MV-4-11 (cell line): ENCODE results near the gene NEDD4L.

ENCODE experiments used
- DNase-seq: peaks from one replicate; lab custom pipeline; 2025; lab: John Stamatoyannopoulos, UW

The NEDD4L gene

DNA sequence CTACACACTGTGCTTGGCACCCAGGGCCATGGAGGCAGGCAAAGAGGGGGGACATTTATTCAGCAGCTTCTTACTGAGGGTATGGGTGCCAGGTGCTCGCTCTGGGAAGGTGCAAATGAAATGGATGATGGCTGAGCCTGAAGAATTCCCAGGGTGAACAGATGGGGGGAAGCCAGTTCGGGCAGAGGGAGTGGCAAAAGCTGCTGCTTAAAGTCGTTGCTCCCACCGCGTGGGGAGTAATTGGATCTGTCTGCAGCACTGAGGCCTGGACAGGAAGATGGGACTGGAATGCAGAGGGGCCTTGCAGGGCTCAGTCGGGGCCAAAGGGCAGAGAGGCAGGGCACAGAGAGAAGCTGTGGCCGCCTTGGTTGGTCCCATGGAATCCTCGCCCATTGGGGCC, 51.2 kb downstream of the NEDD4L start:
- no peak for DNase-seq

DNA sequence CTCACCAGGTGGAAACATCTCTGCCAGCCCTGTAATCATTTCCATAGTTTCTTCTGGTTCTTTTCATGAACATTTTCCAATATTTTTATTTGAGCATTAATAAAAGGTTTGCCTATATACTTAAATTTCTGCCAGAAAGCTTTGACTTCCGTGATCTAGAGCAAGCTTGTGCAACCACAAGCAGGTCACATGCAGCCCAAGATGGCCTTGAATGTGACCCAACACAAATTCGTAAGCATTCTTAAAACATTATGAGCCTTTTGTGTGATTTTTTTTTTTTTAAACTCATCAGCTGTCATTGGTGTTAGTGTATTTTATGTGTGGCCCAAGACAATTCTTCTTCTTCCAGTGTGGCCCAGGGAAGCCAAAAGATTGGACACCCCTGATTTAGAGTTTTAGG, 51.6 kb downstream of the NEDD4L start:
- DNase-seq, result no peak

DNA sequence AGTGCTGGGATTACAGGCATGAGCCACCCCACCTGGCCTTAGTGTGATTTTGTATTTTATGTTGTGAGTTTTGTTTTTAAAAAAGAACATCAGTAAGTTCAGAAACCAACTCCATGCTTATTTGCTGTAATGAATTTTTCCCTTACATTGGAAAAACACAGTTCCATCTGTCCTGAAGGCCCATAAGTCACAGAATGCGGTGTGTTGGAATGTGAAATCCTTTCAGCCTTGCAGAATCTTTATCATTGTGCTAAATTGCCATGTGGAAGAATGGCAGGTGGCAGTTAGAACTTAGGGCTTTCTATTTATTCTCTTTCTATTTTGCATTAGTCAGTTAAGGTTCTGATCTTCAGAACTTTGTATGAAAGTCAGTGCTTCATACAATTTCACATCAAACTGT, 52.6 kb downstream of the NEDD4L start:
- DNase-seq, result no peak

DNA sequence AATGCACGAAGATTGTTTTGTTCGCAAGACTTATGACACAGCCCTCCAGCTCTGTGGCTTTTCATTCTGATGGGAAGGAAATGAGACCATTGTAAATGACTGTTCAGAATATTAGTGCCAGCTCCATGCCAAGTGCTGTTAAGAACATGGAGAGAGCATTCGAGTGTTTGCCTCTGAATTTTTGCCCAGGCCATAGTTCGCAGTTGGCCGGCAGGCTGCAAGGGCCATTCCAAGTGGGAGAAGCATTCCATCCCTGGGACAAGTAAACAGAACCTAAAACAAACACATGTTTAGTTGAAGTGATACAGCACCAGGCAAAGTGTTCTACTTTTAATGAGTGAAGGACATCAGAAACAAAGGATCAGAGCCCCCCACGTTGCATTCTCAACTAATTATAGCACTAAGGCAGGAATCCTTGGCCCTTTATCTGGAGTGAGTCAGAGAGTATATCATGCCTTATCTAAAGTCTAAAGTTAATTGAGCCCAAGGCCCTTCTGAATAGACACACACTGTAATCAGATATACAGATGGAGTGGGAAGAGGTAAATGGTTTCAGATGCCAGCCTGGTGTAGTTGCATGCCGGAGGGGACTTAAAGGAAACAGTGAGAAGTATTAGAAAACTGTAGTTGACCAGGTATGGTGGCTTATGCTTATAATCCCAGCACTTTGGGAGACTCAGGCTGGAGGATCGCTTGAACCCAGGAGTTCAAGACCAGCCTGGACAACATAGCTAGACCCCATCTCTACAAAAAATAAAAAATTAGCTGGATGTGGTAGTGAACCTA, 53.3 kb downstream of the NEDD4L start:
- no peak for DNase-seq

DNA sequence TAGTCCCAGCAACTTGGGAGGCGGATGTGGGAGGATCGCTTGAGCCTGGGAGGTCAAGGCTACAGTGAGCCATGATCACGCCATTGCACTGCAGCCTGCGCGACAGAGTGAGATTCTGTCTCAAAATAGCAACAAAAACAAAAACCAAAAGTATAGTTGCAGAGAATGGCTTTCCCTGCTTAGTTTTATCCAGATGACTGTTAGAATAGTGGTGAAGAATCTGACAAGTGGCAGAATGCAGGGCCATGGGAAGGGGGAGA, 53.8 kb downstream of the NEDD4L start:
- no peak for DNase-seq

DNA sequence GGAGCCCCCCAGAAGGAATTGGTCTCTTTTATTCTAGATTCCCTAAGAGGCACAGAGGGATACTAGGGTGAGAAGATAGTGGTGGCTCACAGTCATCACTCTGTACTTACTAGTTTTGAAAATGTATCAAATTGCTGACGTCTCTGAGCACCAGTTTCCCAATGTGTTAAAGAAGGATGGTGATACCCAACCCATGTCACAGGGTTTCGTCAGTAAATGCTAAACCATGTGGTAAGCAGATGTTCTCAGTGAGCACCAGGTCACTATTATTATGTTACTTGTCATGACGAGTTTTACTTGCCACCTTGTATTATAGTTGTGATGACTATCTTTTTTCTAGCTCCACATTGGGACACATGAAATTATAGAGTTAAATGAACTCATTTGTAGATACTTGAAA, 54.7 kb downstream of the NEDD4L start:
- no peak for DNase-seq

DNA sequence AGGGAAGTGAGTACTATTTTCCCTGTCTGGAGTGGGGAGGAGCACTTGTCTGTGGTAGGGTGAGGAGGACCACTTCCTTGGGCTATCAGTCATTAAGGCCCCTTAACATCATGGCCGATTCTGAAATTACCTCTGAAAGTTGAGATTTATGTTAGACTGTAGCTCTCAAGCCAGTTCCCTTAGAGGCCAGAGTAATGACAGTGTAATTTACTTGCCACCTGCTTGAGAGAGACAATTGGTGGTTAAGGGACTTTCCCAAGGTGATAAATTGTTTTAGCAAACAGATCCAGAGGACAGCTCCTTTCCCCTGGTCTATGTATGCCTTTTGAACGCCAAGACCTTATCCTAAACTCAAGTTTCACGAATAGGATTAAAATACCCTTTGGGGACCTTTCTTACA, 56.1 kb downstream of the NEDD4L start:
- DNase-seq, result no peak

DNA sequence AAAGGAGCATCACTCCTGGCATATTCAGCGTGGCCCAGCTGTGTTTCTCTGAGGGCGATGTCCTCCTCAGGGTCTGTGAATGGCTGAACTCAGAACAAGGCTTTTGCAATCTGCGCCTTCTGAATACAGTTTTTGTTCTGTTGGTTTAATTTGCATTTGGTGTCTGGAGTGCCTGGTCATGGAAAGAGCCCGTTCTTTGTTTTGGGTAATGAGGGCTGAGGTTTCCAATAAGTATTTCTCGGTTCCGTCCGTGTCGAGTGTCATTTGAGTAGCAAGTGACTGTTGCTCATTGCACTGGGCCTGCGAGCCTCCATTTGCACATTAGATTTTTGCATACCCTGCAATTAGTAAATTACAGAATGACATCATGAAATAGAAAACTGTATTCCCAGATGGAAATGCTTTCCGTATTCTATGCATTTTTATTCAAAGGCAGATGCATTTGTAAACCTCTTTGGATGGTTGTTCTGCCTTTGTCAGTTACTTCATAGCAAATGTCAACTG, 57.3 kb downstream of the NEDD4L start:
- no peak for DNase-seq

DNA sequence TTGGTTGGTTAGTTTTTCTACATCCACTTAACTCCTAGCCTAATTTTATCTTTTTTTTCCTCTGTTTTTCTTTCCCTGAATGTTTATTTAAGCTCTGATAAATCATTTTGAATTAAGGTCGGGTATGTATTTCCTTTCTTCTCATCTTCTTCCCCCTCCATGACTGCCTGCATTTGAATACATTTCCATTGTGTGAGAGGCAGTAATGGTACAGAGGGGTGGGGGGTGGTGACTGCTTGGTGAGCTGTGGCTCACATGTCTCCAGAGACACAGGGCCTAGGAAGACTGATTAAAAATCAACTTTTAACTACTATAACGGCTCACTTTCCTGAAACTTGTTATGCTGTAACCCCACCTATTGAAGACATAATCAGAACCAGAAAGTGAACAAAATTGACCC, 58.0 kb downstream of the NEDD4L start:
- no peak for DNase-seq

DNA sequence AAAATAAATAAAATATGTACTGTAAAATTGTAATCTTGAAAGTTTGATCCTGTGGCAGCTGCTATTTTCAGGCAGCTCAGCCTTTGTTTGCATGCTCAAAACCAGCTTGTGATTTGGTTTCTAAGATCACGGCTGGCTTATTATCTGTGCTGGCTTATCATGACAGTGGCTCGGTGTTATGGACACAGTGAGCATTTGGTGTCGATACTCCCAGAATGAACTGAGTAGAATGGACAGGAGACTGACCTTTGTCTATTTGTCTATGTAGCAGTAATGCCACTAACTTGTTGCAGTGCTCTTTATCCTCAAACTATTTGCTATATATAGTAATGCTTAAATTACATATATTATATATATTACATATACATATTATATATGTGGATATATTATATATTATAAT, 58.8 kb downstream of the NEDD4L start:
- DNase-seq, result no peak

DNA sequence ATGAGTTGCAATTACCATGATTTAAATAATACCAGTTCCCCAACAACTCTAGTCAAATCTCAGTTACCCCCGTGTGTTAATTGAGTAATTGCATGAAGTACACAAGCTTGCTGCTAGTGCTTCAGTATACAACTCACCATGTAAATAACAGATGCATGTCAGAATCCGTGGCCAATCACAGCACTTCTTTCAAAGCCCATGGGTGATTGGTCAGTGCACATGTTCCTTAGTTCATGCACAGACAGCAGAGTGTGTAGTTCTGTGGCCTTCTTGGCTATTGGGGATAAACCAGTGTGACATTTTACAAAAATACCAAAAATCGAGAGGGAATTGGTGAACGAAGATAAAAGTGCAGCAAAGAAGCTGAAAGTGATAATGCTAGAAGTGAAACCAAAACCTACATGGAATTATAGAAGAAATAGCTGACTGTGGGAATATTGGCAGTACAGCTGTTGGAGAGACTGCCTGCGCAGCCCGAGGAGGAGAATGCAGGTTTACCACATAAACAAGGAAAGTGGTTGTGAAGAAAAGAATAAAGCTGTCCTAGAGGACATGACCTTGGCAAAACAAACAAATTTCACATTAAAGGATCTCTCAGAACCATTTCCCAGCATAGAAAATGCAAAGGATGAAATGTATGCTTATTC, 59.4 kb downstream of the NEDD4L start:
- no peak for DNase-seq

DNA sequence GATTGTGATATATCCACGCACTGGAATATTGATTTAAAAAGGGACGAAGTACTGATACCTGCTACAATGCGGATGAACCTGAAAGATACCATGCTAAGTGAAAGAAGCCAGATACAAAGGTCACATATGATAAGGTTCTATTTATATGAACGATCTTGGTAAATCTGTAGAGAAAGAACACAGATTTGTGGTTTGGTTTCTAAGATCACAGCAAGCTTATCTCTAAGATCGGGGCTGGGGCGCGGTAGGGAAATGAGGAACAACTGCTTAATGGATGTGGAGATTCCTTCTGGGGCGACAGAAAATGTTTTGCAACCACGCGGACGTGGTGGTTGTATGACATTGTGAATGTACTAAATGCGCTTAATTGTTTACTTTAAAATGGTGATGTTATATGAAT, 60.1 kb downstream of the NEDD4L start:
- DNase-seq, result peak; percentile 55

DNA sequence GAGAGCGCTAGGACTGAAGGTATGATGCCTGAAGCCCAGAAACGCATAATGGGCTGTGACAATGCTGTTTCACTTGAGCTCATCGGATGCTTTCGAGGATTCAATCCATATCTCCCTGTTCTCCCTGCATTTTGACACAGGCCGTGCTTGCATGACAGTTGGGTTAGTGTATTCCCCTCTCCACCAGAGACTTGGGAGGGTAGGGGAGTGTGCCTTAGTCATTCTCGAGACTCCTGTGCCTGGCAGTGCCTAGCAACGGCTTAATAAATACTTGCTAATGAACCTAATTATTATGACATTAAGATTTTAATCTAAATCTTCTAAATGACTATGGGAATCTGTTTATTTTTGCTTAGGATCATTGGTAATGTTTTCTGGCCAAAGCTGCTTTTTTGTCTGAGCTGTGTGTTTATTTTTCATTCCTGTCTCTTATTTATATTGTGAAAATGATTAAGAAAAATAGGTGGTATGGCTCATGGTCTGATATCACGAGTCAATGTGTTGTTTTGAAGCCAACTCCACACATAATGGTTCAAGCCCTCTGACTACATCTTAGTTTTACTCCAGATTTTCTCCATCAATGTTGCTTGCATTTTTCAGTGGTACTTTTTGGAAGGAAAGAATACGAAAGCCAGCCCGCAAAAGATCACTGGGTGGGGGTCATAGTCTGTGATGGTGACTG, 61.3 kb downstream of the NEDD4L start:
- no peak for DNase-seq

DNA sequence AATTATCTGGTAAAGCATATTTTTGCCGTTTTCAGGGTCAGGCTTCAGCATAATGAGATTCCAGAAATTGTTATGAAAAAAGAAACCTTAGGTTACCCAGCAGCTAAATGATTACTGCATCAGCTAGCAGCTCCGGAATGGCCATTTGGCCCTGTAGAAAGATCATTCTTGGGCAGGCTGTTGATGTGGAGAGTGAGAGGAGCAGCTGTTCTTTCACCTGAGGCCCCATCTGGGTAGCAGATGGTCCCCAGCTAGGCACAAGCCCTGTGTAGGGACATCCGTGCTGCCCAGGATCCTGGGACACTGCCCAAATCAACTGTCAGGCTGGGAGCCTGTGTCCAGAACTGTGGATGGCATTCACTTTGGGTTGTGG, 61.8 kb downstream of the NEDD4L start:
- DNase-seq, result no peak

DNA sequence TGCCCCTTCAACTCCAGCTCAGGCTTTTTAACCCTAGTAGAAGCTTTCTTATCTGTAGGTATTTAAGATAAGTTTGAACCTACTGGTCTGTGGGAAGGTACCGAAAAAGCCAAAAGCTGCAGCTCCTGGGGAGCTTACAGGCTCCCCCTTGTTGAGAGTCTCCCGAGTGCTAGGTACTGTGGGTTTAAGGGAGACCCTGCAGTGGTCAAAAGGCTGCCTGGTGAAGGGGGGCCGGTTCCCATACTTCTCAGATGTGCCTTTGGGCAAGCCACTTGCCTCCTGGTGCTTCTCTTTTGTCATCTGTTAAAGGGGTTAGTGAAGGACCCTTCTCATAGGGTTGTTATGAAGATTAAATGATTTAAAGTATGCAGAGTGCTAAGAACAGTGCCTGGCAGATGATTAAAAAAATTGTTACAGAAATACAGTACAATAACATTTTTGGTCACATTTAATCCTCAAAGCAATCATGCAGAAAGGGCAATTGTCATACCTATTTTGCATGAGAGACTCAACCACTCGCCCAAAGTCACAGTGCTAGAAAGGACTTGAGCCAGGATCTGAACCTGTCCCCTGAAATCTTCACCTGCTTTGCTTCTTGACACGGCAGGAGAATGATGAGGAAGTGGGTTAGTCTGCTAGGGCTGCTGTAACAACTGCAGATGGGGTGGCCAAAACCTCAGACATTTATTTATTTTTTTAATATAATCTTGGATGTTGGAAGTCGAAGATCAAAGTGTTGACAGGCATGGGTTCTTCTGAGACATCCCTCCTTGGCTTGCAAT, 62.5 kb downstream of the NEDD4L start:
- DNase-seq, result no peak

DNA sequence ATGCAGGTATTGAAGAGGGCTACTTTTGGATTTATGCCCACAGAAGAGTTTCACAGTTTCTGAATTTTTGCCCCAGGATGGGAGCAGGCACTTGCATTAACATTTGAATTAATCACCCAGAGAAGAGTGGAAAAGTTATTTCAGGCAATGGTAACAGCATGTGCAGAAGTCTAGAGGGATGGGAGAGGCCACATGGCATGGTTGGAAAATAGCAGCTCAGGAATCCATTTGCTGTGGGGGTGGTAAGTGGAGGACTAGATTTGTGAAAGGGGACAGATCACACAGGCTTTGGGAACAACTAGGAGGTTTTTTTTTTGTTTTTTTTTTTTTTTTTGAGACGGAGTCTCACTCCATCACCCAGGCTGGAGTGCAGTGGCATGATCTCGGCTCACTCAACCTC, 65.2 kb downstream of the NEDD4L start:
- no peak for DNase-seq

DNA sequence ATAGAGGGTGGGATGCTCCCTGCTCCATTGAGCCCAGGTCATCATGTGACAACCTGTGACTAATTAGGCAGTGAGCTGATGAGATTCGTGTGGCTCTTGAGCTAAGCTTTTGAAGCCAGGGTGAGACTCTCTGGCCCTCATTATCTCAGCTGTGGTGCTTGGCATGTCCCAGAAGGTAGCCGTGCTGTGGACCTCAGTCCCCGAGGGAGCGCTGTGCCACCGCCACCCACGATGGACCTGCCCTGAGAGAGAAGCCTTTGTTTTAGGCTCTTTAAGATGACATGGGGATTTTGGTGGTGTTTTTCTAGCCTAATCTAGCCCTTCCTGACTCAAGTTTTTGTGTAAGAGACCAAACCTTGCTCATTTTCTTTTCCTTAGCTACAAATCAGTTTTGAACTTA, 66.4 kb downstream of the NEDD4L start:
- no peak for DNase-seq

DNA sequence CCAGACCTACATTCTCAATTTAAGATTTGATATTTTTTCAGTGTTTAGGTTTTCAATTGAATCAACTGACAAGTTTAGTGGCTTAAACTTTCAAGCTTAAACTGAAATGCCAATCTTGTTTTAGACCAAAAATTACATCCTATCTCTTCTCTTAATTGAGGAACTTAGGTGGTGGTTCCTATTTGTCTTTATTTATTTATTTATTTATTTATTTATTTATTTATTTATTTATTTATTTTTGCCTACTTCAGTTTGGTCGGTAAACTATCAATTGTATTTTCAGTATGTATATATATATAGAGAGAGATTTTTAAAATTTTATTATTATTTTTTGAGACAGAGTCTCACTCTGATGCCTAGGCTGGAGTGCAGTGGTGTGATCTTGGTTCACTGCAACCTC, 68.1 kb downstream of the NEDD4L start:
- no peak for DNase-seq

DNA sequence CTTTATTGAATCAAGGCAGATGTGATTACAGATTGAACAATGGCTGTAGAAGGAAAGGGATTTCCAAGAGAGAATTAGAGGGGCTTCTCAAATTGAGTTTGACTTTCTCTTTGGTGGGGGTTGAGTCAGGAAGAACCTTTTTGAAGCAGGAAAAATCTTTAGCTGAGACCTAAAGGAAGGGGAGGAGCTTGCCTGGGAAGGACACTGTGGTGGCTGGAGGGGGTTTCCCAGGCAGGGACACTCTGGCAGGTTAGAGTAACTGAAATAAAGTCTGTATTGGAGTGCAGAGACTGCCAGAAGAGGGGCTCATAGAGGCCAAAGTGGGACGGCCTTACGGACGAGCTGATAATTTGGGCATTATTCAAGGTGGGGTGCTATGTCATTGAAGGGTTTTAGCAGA, 69.3 kb downstream of the NEDD4L start:
- DNase-seq, result no peak

DNA sequence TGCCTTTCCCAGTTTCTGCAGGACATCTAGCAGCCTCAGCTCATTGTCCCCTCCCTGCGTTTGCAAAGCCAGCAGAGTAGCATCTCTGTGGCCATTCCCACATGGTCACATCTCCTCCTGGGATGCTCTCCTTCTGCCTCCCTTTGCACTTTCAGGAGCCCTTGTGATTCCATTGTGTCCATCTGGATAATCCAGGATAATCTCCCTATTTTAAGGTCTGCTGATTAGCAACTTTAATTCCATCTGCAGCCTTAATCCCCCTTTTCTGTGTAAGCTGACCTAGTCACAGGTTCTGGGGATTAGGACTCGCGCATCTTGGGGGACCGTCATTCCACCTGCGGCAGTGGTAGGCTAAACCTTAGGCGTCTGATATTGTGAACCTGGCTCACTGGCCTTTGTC, 70.7 kb downstream of the NEDD4L start:
- DNase-seq, result no peak

DNA sequence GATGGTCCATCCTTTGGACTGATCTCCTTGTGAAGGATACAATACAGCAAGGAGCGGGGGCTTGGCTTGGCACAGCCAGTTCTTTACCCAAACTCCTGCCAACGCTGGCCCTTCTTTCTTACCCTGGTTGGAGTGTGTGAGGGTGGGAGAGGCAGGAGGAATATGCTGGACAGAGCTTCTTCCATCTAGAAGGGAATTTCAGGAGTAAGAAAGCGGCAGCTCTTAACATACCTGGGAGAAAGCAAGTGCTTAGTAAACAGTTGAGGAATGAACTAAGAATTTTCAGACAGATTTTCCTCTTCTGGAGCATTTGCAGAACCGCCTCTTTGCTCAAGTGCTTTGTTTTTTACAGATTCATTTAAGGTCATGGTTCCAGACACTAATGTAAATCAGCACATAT, 72.8 kb downstream of the NEDD4L start:
- DNase-seq, result no peak

DNA sequence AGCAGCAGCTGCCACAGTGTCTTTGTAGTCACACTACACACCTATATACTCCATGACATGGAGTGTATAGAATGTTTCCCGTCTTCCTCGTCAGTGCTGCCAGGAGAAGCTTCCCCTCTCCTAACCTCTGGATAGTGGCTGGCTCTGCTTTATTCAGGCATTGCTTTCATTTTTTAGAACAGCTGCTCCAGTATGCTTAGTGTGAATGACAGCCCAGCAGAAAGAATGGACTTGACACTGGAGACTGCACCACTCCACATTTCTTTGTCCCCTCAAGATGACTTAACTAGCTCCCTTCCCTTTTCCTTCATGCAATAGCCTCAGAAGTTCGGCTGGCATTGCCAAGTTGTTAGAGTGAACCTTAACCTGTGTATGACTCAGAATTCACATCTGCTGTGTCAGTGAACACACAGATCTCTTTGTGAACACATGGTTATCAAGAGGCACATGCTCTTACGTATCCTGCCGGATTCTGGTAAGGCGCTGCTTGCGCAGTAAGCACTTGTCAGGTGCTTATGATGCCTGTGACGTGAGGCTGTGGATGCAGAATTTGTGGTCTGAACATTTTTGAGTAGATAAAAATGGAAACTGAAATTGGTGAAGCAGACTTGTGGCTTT, 73.9 kb downstream of the NEDD4L start:
- DNase-seq, result no peak
